ENCODE results near the gene REN.
A peak's percentile ranks its signal among the peaks of the same experiment; 100 is the strongest.

The REN gene

DNA sequence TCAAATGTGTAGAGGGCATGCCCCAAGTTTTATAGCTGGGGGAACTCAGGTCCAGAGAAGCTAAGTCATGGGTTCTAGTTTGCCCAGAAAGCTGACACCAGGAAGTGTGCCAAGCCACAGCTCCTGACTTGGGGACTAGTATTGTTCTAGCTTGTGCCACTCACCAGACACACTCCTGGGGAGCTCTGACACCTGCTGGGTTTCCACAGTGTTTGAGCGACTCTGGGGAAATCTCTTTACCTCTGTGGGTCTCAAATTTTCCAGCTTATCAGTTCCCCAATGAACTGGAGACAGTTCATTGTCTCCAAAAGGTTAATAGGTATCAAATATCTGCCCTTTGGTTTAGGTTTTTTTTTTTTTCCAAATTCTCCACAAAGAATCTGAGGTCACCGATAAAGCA is 25.9 kb upstream of the REN start:
- H3K27ac ChIP-seq (ENCODE audit: insufficient read depth in 1 of 2, low read depth in 1 of 2, low read length in 2 of 2, poor library complexity in 1 of 2, severe bottlenecking in 2 of 2): no peak overlapping the region
- no peaks in the 10 kb centered on the region for H3K27me3 ChIP-seq (replicated peaks in 2 of 5; ENCODE audit: control insufficient read depth in 4 of 5, insufficient read depth in 5 of 5, low read length in 4 of 5)
- H3K9me3 ChIP-seq (ENCODE audit: control extremely low read depth in 1 of 5, control insufficient read depth in 4 of 5, insufficient read depth in 2 of 5, low read depth in 1 of 5, low read length in 4 of 5): no peaks in the 10 kb centered on the region
- no peak for DNase-seq
- H3K4me3 ChIP-seq (ENCODE audit: control insufficient read depth in 1 of 7, extremely low read depth in 1 of 7, insufficient read depth in 4 of 7, low read depth in 2 of 7, low read length in 6 of 7): no peak overlapping the region
- H3K36me3 ChIP-seq (ENCODE audit: control insufficient read depth in 4 of 4, insufficient read depth in 4 of 4, low read length in 3 of 4): no peaks in the 10 kb centered on the region
- ChIA-PET POLR2A (no interaction called here), CTCF (interaction anchor here (1.0 to 11.4 kb wide), 5 partner anchors 13 to 27 kb away, joined by 3 to 180 read pairs (median 4); partner anchors contain the start of genes GOLT1A and REN)
- H3K4me1 ChIP-seq (ENCODE audit: control extremely low read depth in 1 of 4, control insufficient read depth in 4 of 4, insufficient read depth in 4 of 4, low read length in 3 of 4): peaks cover 6 to 50% (median 32%) of the 10 kb centered on the region in 4 experiments
- 93% methylated on average over 2 of the region's 2 CpGs for WGBS (ENCODE audit: insufficient coverage)

DNA sequence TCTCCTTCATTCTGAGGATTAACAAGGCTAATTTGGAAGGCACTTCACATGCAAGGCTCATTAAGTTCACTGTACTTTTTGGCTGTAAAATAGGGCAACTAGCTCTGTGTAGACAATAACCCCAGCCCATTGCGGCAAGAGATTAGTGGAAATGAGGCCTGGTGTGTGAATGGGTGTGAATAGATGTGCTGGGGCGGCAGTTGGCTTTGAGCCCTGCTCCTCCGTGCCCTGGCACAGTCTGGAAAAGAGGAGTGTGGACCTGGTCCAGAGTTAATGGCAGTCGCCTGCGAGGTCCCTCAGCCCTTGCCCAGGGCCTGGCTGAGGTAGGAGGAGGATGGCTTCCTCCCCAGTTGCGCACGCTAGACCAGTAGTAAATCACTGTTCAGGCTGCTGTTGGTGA is 25.3 kb upstream of the REN start:
- H3K9me3 ChIP-seq (ENCODE audit: control extremely low read depth in 1 of 5, control insufficient read depth in 4 of 5, insufficient read depth in 2 of 5, low read depth in 1 of 5, low read length in 4 of 5): no peaks in the 10 kb centered on the region
- no peak for DNase-seq
- no peak overlapping the region for H3K4me3 ChIP-seq (ENCODE audit: control insufficient read depth in 1 of 7, extremely low read depth in 1 of 7, insufficient read depth in 4 of 7, low read depth in 2 of 7, low read length in 6 of 7)
- WGBS (ENCODE audit: insufficient coverage): 97% methylated on average over 5 of the region's 7 CpGs
- no peaks in the 10 kb centered on the region for H3K27me3 ChIP-seq (replicated peaks in 2 of 5; ENCODE audit: control insufficient read depth in 4 of 5, insufficient read depth in 5 of 5, low read length in 4 of 5)
- peaks cover 6 to 50% (median 32%) of the 10 kb centered on the region in 4 experiments for H3K4me1 ChIP-seq (ENCODE audit: control extremely low read depth in 1 of 4, control insufficient read depth in 4 of 4, insufficient read depth in 4 of 4, low read length in 3 of 4)
- ChIA-PET CTCF (interaction anchor here (1.0 to 11.4 kb wide), 7 partner anchors 12 to 687 kb away, joined by 3 to 180 read pairs (median 4); partner anchors contain the start of gene REN), POLR2A (no interaction called here)
- H3K36me3 ChIP-seq (ENCODE audit: control insufficient read depth in 4 of 4, insufficient read depth in 4 of 4, low read length in 3 of 4): no peaks in the 10 kb centered on the region
- H3K27ac ChIP-seq (ENCODE audit: insufficient read depth in 1 of 2, low read depth in 1 of 2, low read length in 2 of 2, poor library complexity in 1 of 2, severe bottlenecking in 2 of 2): no peak overlapping the region

- ChIA-PET CTCF (interaction anchor here (0.5 to 11.4 kb wide), 14 partner anchors 8 to 1309 kb away, joined by 3 to 180 read pairs (median 4); partner anchors contain the start of gene REN), POLR2A (interaction anchor here (0.6 kb wide), 1 partner anchor 561 kb away, joined by 5 read pairs; no protein-coding TSS in a partner anchor)
- Histone ChIP-seq H3K9me3 (ENCODE audit: control extremely low read depth in 1 of 5, control insufficient read depth in 4 of 5, insufficient read depth in 2 of 5, low read depth in 1 of 5, low read length in 4 of 5) (no peaks in the 10 kb centered on the region), H3K36me3 (ENCODE audit: control insufficient read depth in 4 of 4, insufficient read depth in 4 of 4, low read length in 3 of 4) (no peaks in the 10 kb centered on the region), H3K4me1 (ENCODE audit: control extremely low read depth in 1 of 4, control insufficient read depth in 4 of 4, insufficient read depth in 4 of 4, low read length in 3 of 4) (peaks cover 6 to 50% (median 32%) of the 10 kb centered on the region in 4 experiments), H3K27ac (ENCODE audit: insufficient read depth in 1 of 2, low read depth in 1 of 2, low read length in 2 of 2, poor library complexity in 1 of 2, severe bottlenecking in 2 of 2) (no peak overlapping the region), H3K27me3 (replicated peaks in 2 of 5; ENCODE audit: control insufficient read depth in 4 of 5, insufficient read depth in 5 of 5, low read length in 4 of 5) (no peaks in the 10 kb centered on the region), H3K4me3 (ENCODE audit: control insufficient read depth in 1 of 7, extremely low read depth in 1 of 7, insufficient read depth in 4 of 7, low read depth in 2 of 7, low read length in 6 of 7) (peak overlapping the region in 6 of 7 experiments; percentile 4 to 68 (median 32))
- 4% methylated on average over 24 of the region's 44 CpGs for WGBS (ENCODE audit: insufficient coverage)
- DNase-seq: peak; percentile 89 to 96 (median 92)
These were observed 24.4 kb upstream of the REN start for GRCh38 chr1:204190212-204191211.

DNA sequence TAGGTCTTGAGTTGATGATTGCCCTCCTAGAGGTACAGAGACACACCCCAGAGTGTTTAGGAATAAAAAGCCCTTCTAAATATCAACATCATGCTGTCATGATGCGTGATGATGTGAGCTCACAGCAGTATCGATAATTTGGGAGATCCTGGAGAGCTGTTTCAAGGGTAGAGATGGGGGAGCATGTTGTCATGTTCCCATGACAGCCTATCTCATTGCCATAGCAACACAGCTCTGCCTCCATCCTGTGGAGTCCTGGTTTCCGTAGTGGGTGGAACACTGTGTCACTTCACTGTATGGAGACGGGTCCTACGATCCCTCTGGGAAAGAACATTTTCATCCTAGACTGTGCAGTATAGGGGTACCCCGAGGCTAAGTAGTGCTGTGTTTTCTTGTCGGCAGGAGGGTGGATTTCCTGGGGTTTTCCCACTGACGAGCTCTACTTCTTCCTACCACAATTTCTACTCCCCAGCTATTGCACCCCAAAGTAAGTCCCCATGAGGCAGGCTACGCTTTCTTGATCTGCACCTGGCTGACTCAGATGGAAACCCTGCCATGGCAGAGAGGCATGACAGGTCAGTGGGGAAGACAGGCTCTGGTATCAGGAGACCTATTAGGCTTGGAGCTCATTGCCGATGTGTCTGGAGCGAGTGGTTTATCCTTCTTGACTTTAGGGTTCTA is 23.0 kb upstream of the REN start:
- WGBS (ENCODE audit: insufficient coverage): 32% methylated on average over 5 of the region's 11 CpGs
- Histone ChIP-seq H3K9me3 (ENCODE audit: control extremely low read depth in 1 of 5, control insufficient read depth in 4 of 5, insufficient read depth in 2 of 5, low read depth in 1 of 5, low read length in 4 of 5) (no peaks in the 10 kb centered on the region), H3K36me3 (ENCODE audit: control insufficient read depth in 4 of 4, insufficient read depth in 4 of 4, low read length in 3 of 4) (no peaks in the 10 kb centered on the region), H3K27me3 (replicated peaks in 2 of 5; ENCODE audit: control insufficient read depth in 4 of 5, insufficient read depth in 5 of 5, low read length in 4 of 5) (no peaks in the 10 kb centered on the region), H3K4me1 (ENCODE audit: control extremely low read depth in 1 of 4, control insufficient read depth in 4 of 4, insufficient read depth in 4 of 4, low read length in 3 of 4) (peaks cover 6 to 40% (median 23%) of the 10 kb centered on the region in 4 experiments), H3K4me3 (ENCODE audit: control insufficient read depth in 1 of 7, extremely low read depth in 1 of 7, insufficient read depth in 4 of 7, low read depth in 2 of 7, low read length in 6 of 7) (no peak overlapping the region), H3K27ac (ENCODE audit: insufficient read depth in 1 of 2, low read depth in 1 of 2, low read length in 2 of 2, poor library complexity in 1 of 2, severe bottlenecking in 2 of 2) (no peak overlapping the region)
- ChIA-PET CTCF (interaction anchor here (1.1 to 11.4 kb wide), 8 partner anchors 9 to 174 kb away, joined by 3 to 180 read pairs (median 10); partner anchors contain the start of gene REN), POLR2A (interaction anchor here (1.0 kb wide), 1 partner anchor 208 kb away, joined by 3 read pairs; no protein-coding TSS in a partner anchor)
- peak in 2 of 3 donors; percentile 46 for DNase-seq

GRCh38 chr1:204186597-204186996 is 20.5 kb upstream of the REN start:
- Histone ChIP-seq H3K36me3 (ENCODE audit: control insufficient read depth in 4 of 4, insufficient read depth in 4 of 4, low read length in 3 of 4) (no peaks in the 10 kb centered on the region), H3K27me3 (replicated peaks in 2 of 5; ENCODE audit: control insufficient read depth in 4 of 5, insufficient read depth in 5 of 5, low read length in 4 of 5) (no peaks in the 10 kb centered on the region), H3K9me3 (ENCODE audit: control extremely low read depth in 1 of 5, control insufficient read depth in 4 of 5, insufficient read depth in 2 of 5, low read depth in 1 of 5, low read length in 4 of 5) (no peaks in the 10 kb centered on the region), H3K4me3 (ENCODE audit: control insufficient read depth in 1 of 7, extremely low read depth in 1 of 7, insufficient read depth in 4 of 7, low read depth in 2 of 7, low read length in 6 of 7) (no peak overlapping the region), H3K27ac (ENCODE audit: insufficient read depth in 1 of 2, low read depth in 1 of 2, low read length in 2 of 2, poor library complexity in 1 of 2, severe bottlenecking in 2 of 2) (no peak overlapping the region), H3K4me1 (ENCODE audit: control extremely low read depth in 1 of 4, control insufficient read depth in 4 of 4, insufficient read depth in 4 of 4, low read length in 3 of 4) (peaks cover 6 to 33% (median 23%) of the 10 kb centered on the region in 4 experiments)
- DNase-seq: no peak
- CTCF ChIA-PET: interaction anchor here (1.0 to 11.4 kb wide), 2 partner anchors 20 to 22 kb away, joined by 6 to 180 read pairs; partner anchors contain the start of gene REN
- POLR2A ChIA-PET: no interaction called here
- 98% methylated on average over 9 of the region's 10 CpGs for WGBS (ENCODE audit: insufficient coverage)

DNA sequence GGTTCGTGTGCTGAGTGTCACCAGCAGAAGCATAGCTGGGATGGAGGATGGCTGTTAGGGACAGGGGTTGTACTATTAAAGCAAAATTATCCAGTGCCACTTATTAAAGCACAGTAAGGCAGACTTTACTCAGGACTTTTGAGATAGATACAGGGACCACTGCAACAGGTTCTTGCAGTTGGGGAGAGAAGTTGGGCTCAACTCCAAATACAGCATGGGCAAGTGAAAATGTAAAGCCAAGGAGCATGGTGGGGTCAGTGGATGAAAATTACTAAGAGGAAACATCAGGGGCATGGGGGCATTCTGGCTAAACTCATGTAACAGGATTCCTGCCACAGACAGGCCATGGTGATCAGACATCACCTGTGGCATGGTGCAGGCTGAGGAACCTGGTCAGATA is 15.0 kb upstream of the REN start:
- no CpG with 5 or more reads among the region's 1 CpG for WGBS (ENCODE audit: insufficient coverage)
- DNase-seq: no peak
- Histone ChIP-seq H3K27me3 (replicated peaks in 2 of 5; ENCODE audit: control insufficient read depth in 4 of 5, insufficient read depth in 5 of 5, low read length in 4 of 5) (no peaks in the 10 kb centered on the region), H3K27ac (ENCODE audit: insufficient read depth in 1 of 2, low read depth in 1 of 2, low read length in 2 of 2, poor library complexity in 1 of 2, severe bottlenecking in 2 of 2) (no peak overlapping the region), H3K36me3 (ENCODE audit: control insufficient read depth in 4 of 4, insufficient read depth in 4 of 4, low read length in 3 of 4) (no peaks in the 10 kb centered on the region), H3K4me1 (ENCODE audit: control extremely low read depth in 1 of 4, control insufficient read depth in 4 of 4, insufficient read depth in 4 of 4, low read length in 3 of 4) (peaks cover 0 to 31% (median 25%) of the 10 kb centered on the region in 4 experiments), H3K9me3 (ENCODE audit: control extremely low read depth in 1 of 5, control insufficient read depth in 4 of 5, insufficient read depth in 2 of 5, low read depth in 1 of 5, low read length in 4 of 5) (peaks cover 0 to 5% (median 0%) of the 10 kb centered on the region in 5 experiments), H3K4me3 (ENCODE audit: control insufficient read depth in 1 of 7, extremely low read depth in 1 of 7, insufficient read depth in 4 of 7, low read depth in 2 of 7, low read length in 6 of 7) (no peak overlapping the region)
- ChIA-PET CTCF (interaction anchor here (1.0 to 11.4 kb wide), 4 partner anchors 9 to 17 kb away, joined by 3 to 108 read pairs (median 10); partner anchors contain the start of gene REN), POLR2A (no interaction called here)

Measured in common myeloid progenitor, CD34-positive (primary cell).